GM21717 (cell line): ENCODE data around the gene C15orf39.
"Not testable (repeated sequence)": the region's sequence is repeated elsewhere in the genome, so short reads cannot be mapped to it uniquely, and the experiment has no call there.

Experiments
- ATAC-seq: cut with Tn5 transposase; IDR thresholded peaks from one replicate; pipeline ENCODE4 v1.9.1; 2021; ENCODE audit warnings: mild to moderate bottlenecking, moderate library complexity; ENCODE audit not compliant: unreplicated experiment

Gene C15orf39

GRCh38 chr15:75201616-75202250 lies at the start of gene C15orf39:
Gene C15orf39, plus strand, starts transcription at chr15:75201882. Its CDS starts 4,167 bp downstream, at chr15:75206049.
- peak; percentile 37 for ATAC-seq

DNA sequence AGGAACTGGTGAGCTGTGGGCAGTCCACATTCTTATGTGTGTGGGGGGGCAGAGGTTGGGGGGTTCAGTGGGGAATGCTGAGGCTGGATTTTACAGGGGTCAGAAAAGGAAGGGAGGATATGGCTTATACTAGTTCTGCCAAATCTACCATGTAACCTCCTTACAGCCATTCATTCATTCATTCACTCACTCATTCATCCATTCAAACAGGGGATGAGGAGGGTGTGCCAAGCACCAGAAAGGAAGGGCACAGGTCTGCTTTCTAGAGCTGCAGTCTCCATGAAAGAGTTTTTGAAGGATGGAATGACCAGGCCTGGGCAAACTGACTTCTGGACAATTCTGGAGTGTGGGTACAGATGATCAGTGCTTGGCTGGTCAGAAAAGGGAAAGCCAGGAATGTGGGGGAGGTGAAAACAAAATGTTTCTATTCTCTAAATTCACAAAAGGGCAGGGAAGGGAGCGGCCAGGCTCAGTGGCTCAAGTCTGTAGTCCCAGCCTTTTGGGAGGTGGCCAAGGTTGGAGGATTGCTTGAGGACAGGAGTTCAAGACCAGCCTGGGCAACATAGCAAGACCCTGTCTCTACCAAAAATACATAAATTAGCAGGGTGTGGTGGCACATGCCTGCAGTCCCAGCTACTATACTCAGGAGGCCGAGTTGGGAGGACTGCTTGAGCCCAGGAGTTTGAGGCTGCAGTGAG lies 49.2 kb upstream of the C15orf39 start:
- ATAC-seq: no peak

DNA sequence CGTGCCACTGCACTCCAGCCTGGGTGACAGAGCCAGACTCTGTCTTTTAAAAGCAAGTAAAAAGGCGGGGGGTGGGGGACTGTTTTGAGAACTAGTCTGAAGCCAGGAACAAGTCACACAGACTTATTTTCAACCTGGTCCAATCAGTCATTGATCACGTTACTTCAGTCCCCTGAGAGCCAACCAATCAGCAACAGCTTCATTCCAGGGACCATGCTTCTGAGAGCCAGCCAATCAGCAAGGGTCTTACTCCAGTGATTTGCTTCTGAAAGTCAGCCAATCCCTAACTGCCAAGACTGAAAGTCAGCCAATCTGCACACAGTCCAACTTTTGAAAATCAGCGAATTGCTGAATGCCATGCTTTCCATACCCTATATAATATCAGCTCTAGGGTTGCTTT lies 48.6 kb upstream of the C15orf39 start:
- no peak for ATAC-seq

DNA sequence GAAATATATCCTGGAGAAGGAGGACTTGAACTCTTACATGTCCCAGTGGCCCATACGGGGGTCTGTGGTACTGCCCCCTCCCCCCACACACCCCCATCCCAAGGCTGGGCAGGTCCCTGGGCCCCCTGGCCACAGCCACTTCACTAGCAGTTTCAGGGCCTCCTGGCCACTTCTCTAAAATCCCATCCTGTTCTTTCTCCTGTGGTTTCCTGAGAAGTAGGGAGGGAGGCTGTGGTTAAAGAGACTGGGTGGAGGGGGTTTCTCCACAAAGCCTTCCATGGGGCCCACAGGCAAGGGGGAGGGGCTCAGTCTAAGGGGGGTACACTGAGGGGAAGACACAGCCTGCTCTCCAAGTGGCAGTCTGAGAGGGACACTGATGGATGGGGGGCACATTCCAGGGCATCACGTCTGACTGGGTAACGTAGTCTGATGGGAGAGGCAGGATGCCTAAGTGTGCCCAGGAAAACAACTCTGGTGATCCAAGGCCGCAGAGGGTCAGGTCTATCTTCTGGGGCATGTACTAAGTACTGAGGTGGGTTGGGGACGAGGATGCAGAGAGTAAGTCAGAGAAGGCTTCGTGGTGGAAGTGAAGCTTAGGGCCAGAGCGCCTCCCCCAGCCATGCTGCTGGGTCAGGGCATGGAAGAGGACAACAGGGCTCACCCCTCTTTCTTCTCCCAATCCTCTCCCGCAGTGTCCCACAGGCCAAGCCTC lies 48.0 kb upstream of the C15orf39 start:
- ATAC-seq: no peak

- no peak for ATAC-seq
These were observed 47.1 kb upstream of the C15orf39 start for GRCh38 chr15:75154461-75155062.

DNA sequence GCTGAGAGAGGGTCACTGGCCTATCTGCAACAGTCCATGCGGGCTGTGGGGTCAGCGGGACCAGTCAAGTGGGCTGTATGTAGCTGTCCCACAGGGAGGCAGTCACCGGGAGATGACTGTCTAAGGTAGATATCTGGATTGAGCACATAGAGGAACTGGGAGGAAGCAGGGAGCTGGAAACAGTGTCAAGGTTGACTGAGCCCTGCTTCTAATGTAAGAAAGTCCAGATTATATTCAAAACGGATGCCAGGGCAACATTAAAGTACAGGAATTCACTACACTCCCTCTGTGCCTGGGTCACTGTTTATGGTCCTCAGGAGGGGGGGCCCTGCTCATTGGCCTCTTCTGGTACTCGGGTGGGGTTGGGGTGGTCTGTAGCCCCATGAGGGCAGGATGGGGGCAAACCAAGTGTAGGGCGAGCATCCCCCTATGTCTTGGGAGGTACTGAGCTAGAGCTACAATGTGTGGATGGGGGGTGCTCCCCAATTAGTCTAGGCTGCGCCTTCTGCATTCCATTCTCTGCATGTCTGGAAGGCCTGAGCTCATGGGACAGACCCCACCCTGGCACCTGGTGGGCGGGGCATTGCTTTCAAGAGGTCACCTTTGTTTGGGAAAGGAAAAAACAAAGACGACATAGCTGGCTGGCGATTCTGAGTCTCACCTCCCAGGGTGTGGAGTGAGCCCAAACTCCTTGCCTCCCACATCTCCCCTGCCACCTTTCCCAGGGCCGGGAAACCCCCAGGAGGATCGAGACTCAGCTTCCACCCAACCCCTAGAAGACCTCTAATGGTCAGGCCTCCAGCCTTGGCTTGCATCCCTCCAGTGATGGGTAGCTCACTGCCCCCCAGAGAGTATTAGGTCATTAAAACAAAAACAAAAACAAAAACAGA lies 45.1 kb upstream of the C15orf39 start:
- ATAC-seq: no peak

DNA sequence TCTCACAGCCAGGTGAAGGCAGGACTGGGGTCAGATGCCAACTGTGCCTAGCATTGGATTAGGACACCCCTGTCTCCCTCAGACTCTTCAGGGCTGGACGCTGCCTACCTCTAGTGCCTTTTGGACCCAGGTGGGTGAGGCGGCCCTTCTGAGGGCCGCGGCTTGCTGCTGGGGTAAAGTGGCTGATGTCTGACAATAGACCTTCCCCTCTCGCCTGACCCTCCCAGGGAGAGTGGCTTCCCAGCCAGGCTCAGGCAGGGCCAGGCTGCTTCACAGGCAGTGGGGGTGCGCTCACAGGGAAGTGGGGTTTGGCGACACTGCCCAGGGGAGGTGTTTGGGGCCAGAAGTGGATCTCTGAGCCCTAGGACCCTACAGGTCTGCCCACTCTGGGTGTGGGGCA lies 43.3 kb upstream of the C15orf39 start:
- no peak for ATAC-seq

DNA sequence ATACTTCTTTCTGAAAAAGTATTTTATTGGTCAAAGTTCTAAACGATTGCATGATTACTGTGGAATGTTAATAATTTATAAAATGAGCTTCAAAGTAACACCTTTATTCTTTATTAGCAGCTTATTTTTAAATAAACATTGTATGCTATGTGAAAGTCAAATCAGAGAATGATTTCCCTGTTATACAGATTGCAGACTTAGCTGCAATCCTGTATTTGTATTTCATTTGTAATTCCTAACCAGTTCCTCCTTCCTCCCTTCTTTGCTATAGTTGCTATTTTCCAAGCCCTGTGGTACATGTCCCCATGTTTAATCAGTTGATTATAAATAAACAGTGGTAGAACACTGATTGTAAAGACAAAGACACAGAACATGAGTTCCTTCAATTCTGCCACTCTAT lies 42.4 kb upstream of the C15orf39 start:
- no peak for ATAC-seq

GRCh38 chr15:75161106-75161916 lies 40.4 kb upstream of the C15orf39 start:
- ATAC-seq: no peak

DNA sequence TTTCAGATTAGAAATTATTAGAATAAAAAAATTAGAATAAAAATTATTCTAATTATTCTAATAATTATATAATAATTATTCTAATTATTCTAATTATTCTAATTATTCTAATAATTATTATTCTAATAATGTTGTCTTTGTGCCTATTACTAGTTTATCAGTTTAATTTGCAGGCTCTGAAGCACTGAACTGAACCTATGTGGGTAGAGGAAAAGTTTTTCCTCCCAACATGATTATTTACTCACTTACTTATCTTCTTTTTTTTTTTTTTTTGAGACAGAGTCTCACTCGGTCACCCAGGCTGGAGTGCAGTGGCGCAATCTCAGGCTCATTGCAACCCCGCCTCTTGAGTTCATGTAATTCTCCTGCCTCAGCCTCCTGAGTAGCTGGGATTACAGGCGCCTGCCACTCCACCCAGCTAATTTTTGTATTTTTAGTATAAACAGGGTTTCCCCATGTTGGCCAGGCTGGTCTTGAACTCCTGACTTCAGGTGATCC lies 39.7 kb upstream of the C15orf39 start:
- ATAC-seq: no peak

GRCh38 chr15:75163150-75163564 lies 38.5 kb upstream of the C15orf39 start:
- no peak for ATAC-seq

DNA sequence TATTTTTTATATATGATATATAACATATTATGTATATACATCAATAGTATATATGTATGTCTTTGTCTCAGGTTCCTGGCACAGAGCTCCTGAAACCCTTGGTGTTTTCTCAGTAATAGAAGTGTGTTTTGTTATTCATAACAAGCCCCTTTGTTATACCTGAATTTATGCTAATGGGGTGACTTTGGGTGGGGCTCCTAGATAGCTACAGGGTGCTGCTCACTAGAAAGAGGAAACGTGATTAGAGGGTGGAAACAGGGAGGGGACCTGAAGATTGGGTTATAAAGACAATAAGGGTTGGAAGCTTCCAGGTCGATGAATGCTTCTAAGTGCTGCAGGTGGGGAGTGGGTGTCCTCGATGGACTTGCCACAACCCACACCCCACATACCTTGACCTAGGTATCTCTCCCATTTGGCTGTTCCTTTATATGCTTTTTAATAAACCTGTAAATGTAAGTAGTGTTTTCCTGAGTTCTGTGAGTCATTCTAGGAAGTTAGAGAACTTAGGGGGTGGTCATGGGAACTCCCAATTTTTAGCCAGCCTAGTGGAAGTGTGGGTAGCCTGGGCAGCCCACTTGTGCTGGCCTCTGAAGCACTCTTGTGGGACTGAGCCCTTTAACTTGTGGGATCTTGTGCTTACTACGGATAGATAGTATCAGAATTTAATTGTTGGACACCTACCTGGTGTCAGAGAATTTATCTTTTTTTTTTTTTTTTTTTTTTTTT lies 36.9 kb upstream of the C15orf39 start:
- ATAC-seq: no peak

- not testable (repeated sequence) for ATAC-seq
These were observed 35.1 kb upstream of the C15orf39 start for GRCh38 chr15:75166489-75167063.

DNA sequence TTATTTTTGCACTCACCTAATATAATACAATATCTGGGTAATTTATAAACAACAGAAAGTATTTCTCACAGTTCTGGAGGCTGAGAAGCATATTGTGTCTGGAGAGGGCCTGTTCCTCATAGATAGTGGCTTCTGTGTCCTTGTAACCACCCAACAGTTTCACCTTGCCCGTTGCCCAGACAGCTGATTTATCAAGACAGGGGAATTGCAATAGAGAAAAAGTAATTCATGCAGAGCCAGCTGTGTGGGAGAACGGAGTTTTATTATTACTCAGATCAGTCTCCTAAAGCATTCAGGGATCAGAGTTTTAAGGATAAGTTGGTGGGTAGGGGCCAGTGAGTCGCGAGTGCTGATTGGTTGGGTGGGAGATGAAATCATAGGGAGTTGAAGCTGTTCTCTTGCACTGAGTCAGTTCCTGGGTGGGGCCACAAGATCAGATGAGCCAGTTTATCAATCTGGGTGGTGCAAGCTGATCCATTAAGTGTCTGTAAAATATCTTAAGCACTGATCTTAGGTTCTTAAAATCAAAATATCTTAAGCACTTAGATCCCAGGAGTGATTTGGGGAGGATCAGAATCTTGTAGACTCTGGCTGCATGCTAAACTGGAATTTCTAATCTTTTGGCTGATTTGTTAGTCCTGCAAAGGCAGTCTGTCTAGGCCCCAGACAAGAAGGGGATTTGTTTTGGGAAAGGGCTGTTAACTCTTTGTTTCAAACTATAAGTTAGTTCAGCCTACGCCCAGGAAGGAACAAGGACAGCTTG lies 33.9 kb upstream of the C15orf39 start:
- no peak for ATAC-seq

DNA sequence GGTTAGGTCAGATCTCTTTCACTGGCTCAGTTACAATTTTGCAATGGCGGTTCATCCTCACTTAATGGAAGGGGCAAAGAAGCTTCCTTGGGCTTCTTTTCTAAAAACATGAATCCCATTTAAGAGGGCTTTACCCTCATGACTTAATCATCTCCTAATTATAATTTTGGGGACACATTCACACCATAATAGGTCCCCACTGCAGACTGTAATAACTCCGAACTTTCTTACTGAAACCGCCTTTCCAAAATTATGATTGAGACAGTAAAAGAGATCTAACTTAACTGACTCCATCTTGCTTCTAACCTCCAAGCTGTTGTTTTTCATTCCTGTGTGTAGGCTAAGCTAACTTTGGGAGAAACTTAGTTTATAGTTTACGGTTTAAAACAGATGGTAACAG lies 33.3 kb upstream of the C15orf39 start:
- no peak for ATAC-seq

DNA sequence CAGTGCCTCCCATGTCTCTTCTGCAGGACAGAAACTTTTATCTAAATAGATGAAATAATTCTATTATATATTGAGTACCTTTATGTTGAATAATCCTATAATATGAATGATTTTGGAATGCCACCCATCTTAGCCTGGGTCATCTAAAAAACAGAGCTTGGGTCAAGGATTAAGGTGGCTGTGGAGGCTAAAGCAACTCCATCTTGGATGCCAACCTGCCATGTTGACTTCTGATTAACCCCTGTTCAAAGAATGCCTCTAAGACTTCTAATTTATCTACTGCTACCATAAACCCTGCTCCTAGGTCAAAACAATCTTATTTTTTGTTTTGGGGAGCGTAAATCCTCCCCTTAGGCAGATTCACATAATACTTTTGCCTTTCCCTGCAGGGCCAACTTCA lies 31.5 kb upstream of the C15orf39 start:
- no peak for ATAC-seq

DNA sequence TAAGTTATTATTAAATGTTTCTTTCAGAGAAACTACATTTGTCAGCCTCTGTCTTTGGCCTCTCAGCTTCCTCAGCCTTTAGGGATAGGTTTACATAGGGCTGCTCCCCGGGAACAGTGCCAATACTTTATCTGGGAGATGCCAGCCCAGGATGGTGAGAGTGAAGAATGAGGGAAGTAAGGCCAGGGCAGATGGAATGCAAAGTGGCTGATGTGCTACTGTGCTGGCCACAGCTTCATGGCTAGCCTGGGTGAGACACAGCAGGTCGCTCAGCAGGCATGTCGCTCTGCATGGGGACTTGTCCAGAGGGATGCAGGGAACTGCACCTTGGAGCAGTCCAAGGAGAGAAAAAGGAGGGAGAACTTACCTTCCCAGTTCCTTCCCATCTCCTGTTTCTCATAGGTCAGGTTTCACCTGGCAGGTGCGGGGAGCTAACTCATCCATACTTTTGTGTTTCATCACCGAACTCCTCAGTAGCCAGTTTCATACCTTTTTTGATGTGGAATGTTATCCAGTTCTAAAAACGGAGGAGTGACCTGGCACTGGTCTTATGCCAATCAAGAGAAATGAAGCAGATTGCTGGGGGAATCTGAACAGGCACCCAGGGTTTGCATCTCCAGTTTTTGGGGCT lies 30.9 kb upstream of the C15orf39 start:
- ATAC-seq: no peak
